Fibroblast of the conjunctiva (primary cell): ENCODE measurements around the gene DNAJA1.
"Not testable (repeated sequence)": the region's sequence is repeated elsewhere in the genome, so short reads cannot be mapped to it uniquely, and the experiment has no call there.

Source experiments
- DNase-seq: peaks from one replicate; pipeline ENCODE4 v3.0.0-alpha.2; 2010; ENCODE audit warnings: low read depth

Gene DNAJA1

GRCh38 chr9:33082128-33082527 is 57.1 kb downstream of the DNAJA1 start:
- DNase-seq, result no peak

- DNase-seq, result no peak
These were observed 57.7 kb downstream of the DNAJA1 start for GRCh38 chr9:33082538-33083326.

GRCh38 chr9:33085672-33086071 is 60.6 kb downstream of the DNAJA1 start:
- not testable (repeated sequence) for DNase-seq
